HEK293 (cell line): Measurements from ENCODE around the gene WDR64.

Source experiments
- HOXA7 ChIP-seq: sonication (generic); formaldehyde crosslinking; IDR thresholded peaks from 2 replicates; pipeline ENCODE4 v1.8.1; 2022; ENCODE audit warnings: missing genetic modification reagents, borderline replicate concordance
- INSM2 ChIP-seq: fragments of 450-650 bp; formaldehyde crosslinking; IDR thresholded peaks from 2 replicates; pipeline ENCODE4 v1.5.1; 2016; ENCODE audit warnings: missing biosample characterization, missing genetic modification characterization
- KLF10 ChIP-seq: fragments of 450-650 bp; IDR thresholded peaks from 2 replicates; pipeline ENCODE4 v1.5.1; 2018; ENCODE audit warnings: missing biosample characterization, mild to moderate bottlenecking, missing genetic modification characterization
- PATZ1 ChIP-seq: fragments of 450-650 bp; formaldehyde crosslinking; IDR thresholded peaks from 2 replicates; pipeline ENCODE4 v1.5.1; 2016; ENCODE audit warnings: missing biosample characterization, missing genetic modification characterization
- PRDM1 ChIP-seq: fragments of 450-650 bp; formaldehyde crosslinking; IDR thresholded peaks from 2 replicates; pipeline ENCODE4; 2016; ENCODE audit warnings: missing biosample characterization, missing genetic modification characterization
- PRDM2 ChIP-seq: fragments of 450-650 bp; formaldehyde crosslinking; IDR thresholded peaks from 2 replicates; pipeline ENCODE4 v1.5.1; 2016; ENCODE audit warnings: missing biosample characterization, missing genetic modification characterization, borderline replicate concordance
- YY1 ChIP-seq: fragments of 450-650 bp; formaldehyde crosslinking; IDR thresholded peaks from 2 replicates; pipeline ENCODE4 v1.5.1; 2018; ENCODE audit warnings: missing biosample characterization, missing genetic modification characterization
- ZBTB1 ChIP-seq: fragments of 450-650 bp; formaldehyde crosslinking; IDR thresholded peaks from 2 replicates; pipeline ENCODE4 v1.5.1; 2016; ENCODE audit warnings: missing biosample characterization, missing genetic modification characterization
- ZBTB48 ChIP-seq: fragments of 450-650 bp; formaldehyde crosslinking; IDR thresholded peaks from 2 replicates; pipeline ENCODE4 v1.5.1; 2016; ENCODE audit warnings: missing biosample characterization, missing genetic modification characterization
- ZFP69B ChIP-seq: fragments of 450-650 bp; formaldehyde crosslinking; IDR thresholded peaks from 2 replicates; pipeline ENCODE4 v1.5.1; 2016; ENCODE audit warnings: missing biosample characterization, missing genetic modification characterization
- ZNF121 ChIP-seq: fragments of 450-650 bp; formaldehyde crosslinking; IDR thresholded peaks from 2 replicates; pipeline ENCODE4 v1.5.1; 2016; ENCODE audit warnings: missing biosample characterization, missing genetic modification characterization
- ZNF132 ChIP-seq: fragments of 450-650 bp; formaldehyde crosslinking; IDR thresholded peaks from 2 replicates; pipeline ENCODE4 v1.5.1; 2017; ENCODE audit warnings: missing biosample characterization, missing genetic modification characterization, borderline replicate concordance
- ZNF155 ChIP-seq: fragments of 450-650 bp; formaldehyde crosslinking; IDR thresholded peaks from 2 replicates; pipeline ENCODE4 v1.5.1; 2016; ENCODE audit warnings: missing biosample characterization, missing genetic modification characterization
- ZNF19 ChIP-seq: fragments of 450-650 bp; formaldehyde crosslinking; IDR thresholded peaks from 2 replicates; pipeline ENCODE4; 2016; ENCODE audit warnings: missing biosample characterization, missing genetic modification characterization, low read depth
- ZNF2 ChIP-seq: fragments of 450-650 bp; formaldehyde crosslinking; IDR thresholded peaks from 2 replicates; pipeline ENCODE4 v1.5.1; 2016; ENCODE audit warnings: missing biosample characterization, missing genetic modification characterization
- ZNF292 ChIP-seq: fragments of 450-650 bp; formaldehyde crosslinking; IDR thresholded peaks from 2 replicates; pipeline ENCODE4 v1.5.1; 2016; ENCODE audit warnings: low read depth, missing biosample characterization, missing genetic modification characterization, borderline replicate concordance
- ZNF37A ChIP-seq: fragments of 450-650 bp; IDR thresholded peaks from 2 replicates; pipeline ENCODE4 v1.5.1; 2018; ENCODE audit warnings: missing biosample characterization, missing genetic modification characterization
- ZNF404 ChIP-seq: fragments of 450-650 bp; formaldehyde crosslinking; IDR thresholded peaks from 2 replicates; pipeline ENCODE4 v1.5.1; 2017; ENCODE audit warnings: missing biosample characterization, missing genetic modification characterization
- ZNF433 ChIP-seq: fragments of 450-650 bp; formaldehyde crosslinking; IDR thresholded peaks from 2 replicates; pipeline ENCODE4 v1.5.1; 2016; ENCODE audit warnings: missing biosample characterization, missing genetic modification characterization, low read depth
- ZNF510 ChIP-seq: fragments of 450-650 bp; formaldehyde crosslinking; IDR thresholded peaks from 2 replicates; pipeline ENCODE4 v1.5.1; 2018; ENCODE audit warnings: mild to moderate bottlenecking, missing genetic modification characterization, missing biosample characterization; ENCODE audit not compliant: insufficient replicate concordance
- ZNF544 ChIP-seq: fragments of 450-650 bp; formaldehyde crosslinking; IDR thresholded peaks from 2 replicates; pipeline ENCODE4 v1.5.0; 2017; ENCODE audit warnings: missing biosample characterization, missing genetic modification characterization
- ZNF560 ChIP-seq: fragments of 450-650 bp; formaldehyde crosslinking; IDR thresholded peaks from 2 replicates; pipeline ENCODE4 v1.5.1; 2017; ENCODE audit warnings: missing biosample characterization, missing genetic modification characterization, borderline replicate concordance
- ZNF629 ChIP-seq: fragments of 450-650 bp; formaldehyde crosslinking; IDR thresholded peaks from 2 replicates; pipeline ENCODE4 v1.5.1; 2017; ENCODE audit warnings: missing biosample characterization, missing genetic modification characterization
- ZNF677 ChIP-seq: fragments of 450-650 bp; IDR thresholded peaks from 2 replicates; pipeline ENCODE4 v1.5.0; 2018; ENCODE audit warnings: missing biosample characterization, mild to moderate bottlenecking, missing genetic modification characterization, moderate library complexity
- ZNF692 ChIP-seq: fragments of 450-650 bp; formaldehyde crosslinking; IDR thresholded peaks from 2 replicates; pipeline ENCODE4 v1.5.1; 2016; ENCODE audit warnings: missing biosample characterization, missing genetic modification characterization
- ZNF777 ChIP-seq: fragments of 450-650 bp; formaldehyde crosslinking; IDR thresholded peaks from 2 replicates; pipeline ENCODE4 v1.5.1; 2017; ENCODE audit warnings: missing biosample characterization, missing genetic modification characterization, borderline replicate concordance
- ZSCAN5A ChIP-seq: fragments of 450-650 bp; formaldehyde crosslinking; IDR thresholded peaks from 2 replicates; pipeline ENCODE4 v1.5.1; 2016; ENCODE audit warnings: missing biosample characterization, missing genetic modification characterization

Gene WDR64

GRCh38 chr1:241847796-241848685 lies 196.0 kb downstream of the WDR64 start, which contains the start of gene EXO1 (continued):
- TF ChIP-seq PRDM2 (tag by site-specific recombination) (peak; percentile 72; the same call in 1 of the 2 replicates), ZNF292 (no peak), ZSCAN5A (tag by site-specific recombination) (peak; percentile 64), ZNF155 (tag by site-specific recombination) (no peak), ZNF510 (tag by site-specific recombination) (no peak), ZNF560 (tag by site-specific recombination) (no peak), ZNF19 (no peak), ZBTB48 (tag by site-specific recombination) (peak; percentile 82), ZNF629 (tag by site-specific recombination) (peak; percentile 98), INSM2 (tag by site-specific recombination) (peak; percentile 87), YY1 (tag by site-specific recombination) (peak; percentile 77), ZNF544 (tag by site-specific recombination) (no peak), ZNF121 (tag by site-specific recombination) (peak; percentile 48; the same call in 1 of the 2 replicates), ZNF692 (tag by site-specific recombination) (no peak; the same call in none of the 2 replicates), ZNF37A (tag by site-specific recombination) (no peak), KLF10 (tag by site-specific recombination) (no peak; the same call in 1 of the 2 replicates), HOXA7 (no peak; the same call in 1 of the 2 replicates), PRDM1 (0 out of 2 replicates have a peak, but pooled peaks have one; percentile 4), ZNF132 (no peak), ZNF2 (tag by site-specific recombination) (peak; percentile 93), ZNF777 (tag by site-specific recombination) (no peak), ZFP69B (tag by site-specific recombination) (no peak; the same call in 1 of the 2 replicates), ZNF433 (tag by site-specific recombination) (no peak), ZNF404 (no peak), ZNF677 (tag by site-specific recombination) (no peak), PATZ1 (tag by site-specific recombination) (peak; percentile 57; the same call in 1 of the 2 replicates), ZBTB1 (tag by site-specific recombination) (peak; percentile 99)
